GM21723 (cell line): ENCODE results near the gene SHTN1.

Source experiments
- ATAC-seq: cut with Tn5 transposase; IDR thresholded peaks from one replicate; pipeline ENCODE4 v1.9.1; 2021; ENCODE audit warnings: mild to moderate bottlenecking, moderate library complexity; ENCODE audit not compliant: unreplicated experiment

SHTN1 gene, protein sequence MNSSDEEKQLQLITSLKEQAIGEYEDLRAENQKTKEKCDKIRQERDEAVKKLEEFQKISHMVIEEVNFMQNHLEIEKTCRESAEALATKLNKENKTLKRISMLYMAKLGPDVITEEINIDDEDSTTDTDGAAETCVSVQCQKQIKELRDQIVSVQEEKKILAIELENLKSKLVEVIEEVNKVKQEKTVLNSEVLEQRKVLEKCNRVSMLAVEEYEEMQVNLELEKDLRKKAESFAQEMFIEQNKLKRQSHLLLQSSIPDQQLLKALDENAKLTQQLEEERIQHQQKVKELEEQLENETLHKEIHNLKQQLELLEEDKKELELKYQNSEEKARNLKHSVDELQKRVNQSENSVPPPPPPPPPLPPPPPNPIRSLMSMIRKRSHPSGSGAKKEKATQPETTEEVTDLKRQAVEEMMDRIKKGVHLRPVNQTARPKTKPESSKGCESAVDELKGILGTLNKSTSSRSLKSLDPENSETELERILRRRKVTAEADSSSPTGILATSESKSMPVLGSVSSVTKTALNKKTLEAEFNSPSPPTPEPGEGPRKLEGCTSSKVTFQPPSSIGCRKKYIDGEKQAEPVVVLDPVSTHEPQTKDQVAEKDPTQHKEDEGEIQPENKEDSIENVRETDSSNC

DNA sequence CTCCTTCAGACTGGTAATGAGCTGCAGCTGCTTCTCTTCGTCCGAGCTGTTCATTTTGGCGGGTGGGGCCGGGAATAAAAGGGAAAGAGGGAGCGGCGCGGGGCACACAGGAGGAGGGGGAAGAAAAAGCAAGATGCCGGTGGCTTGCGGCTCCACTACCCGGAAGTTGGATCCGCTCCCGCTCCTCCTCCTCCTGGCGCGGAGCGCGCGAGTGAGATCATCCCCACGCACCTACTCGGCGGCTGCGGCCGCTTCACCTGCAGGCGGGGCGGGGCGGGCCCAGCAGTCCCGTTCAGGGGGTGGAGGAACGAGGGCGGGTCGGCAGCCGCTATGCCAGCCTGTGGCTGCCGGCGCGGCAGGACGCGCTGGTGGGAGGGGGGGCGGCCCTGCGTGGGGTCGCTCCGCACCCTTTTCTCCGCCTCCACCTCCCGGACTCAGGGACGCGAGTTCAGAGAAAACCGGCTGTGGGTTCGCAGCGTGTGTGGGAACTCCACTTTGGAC, at the start of gene SHTN1:
Gene SHTN1 (minus strand): TSS at position 162 of the 501 bp plus-strand sequence. CDS start 108 bp downstream, at position 54.
- peak; percentile 63 for ATAC-seq

DNA sequence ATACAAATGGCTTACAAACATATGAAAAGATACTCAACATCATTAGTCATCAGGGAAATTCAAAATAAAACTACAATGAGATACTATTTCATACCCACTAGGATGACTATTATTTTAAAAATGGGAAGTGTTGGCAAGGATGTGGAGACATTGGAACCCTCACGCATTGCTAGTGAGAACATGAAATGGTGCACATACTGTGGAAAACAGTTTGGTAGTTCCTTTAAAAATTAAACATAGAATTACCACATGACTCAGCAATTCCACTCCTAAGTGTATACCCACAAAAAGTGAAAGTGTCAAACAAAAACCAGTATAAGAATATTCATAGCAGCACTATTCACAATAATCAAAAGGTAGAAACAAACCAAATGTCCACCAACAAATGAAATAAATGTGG, 48.5 kb upstream of the SHTN1 start:
- no peak for ATAC-seq

DNA sequence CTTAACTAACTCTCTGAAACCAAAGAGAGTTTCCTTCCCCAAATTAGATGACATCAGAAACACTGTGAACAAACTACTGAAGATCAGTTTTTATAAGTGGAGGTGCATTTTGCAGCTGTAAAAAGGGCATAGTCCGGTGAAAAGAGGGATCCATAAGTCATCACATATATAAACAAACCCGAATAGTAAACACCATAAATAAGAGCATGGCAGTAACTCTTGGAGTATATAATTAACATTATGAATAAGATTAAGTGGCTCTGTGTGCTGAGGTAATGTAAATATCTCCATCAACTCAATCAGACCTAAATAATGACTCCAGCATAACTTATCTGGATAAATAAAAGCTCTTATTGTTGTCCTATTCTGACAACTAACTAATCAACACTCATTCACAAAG, 43.0 kb upstream of the SHTN1 start:
- no peak for ATAC-seq

DNA sequence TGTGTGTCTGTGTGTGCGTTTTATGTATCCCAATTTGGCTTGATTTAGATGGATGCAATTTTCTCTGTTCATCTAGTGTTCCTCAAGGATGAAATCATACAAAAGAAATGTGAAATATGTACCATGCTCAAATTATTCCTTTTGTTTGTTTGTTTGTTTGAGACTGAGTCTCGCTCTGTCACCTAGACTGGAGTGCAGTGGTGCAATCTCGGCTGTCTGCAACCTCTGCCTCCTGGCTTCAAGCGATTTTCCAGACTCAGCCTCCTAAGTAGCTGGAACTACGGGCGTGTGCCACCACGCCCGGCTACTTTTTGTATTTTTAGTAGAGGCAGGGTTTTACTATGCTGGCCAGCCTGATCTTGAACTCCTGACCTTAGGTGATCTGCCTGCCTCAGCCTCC, 11.3 kb upstream of the SHTN1 start:
- ATAC-seq: no peak

DNA sequence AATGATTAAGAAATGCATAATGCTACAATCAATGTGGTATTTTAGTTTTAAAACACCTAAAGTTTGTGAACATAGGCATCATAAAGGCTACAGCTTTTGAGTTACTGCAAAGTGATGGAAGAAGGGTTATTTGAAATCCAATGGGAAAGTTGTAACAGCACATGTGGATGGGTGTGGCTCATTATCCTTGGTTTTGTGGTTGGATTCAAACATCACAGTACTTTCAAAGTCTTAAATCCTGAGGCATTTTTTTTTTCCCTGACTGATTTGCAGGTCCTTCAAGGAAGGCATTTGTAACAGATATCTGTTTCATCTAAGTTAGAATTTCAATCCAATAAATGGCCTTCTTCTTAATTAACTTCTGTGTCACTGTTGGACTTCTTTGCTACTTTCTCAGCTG, 9.8 kb upstream of the SHTN1 start:
- ATAC-seq: no peak

DNA sequence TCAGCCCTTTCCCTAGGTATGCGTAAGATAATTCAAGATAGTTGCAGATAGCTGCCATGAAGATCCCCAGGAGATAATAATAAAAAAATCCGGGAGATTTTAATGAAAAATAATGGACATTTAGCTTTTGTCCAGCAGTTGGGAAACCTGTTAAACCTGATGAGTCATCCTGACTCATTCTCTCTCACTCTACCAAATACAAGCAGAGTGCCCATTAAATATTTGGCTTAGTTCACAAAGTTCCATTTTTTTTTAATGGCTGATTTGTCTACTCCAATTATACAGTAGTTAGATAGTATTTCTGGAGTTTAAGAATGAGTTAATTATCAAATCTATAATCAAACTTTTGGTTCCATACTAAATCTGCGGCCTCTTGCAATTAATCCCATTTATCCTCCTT, 2.1 kb upstream of the SHTN1 start:
- no peak for ATAC-seq

DNA sequence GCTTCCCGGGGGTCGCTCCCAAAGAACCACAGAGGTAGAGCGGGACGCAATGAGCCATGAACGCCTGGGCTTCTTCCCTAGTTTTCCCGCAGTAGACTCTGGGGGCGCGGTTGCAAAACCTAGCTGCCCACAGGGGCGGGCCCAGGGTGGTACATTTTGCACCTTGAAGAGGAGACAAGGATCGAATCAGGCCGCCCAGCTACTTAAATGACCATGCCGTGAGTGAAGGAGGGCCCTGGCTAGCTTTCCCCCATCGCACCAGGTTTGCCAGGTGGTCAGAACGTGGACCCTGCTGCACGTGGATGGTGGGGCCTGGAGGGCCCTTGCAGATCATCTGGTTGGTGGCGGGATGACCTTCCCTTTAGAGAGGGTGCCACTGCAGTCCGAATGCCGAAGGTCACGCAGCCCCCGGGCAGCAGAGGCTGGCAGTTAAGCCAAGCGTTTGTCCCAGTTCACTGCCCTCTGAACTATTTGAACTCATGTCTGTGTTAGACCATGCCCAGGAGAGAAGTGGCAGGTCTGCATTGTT, 604 bp upstream of the SHTN1 start:
- no peak for ATAC-seq

DNA sequence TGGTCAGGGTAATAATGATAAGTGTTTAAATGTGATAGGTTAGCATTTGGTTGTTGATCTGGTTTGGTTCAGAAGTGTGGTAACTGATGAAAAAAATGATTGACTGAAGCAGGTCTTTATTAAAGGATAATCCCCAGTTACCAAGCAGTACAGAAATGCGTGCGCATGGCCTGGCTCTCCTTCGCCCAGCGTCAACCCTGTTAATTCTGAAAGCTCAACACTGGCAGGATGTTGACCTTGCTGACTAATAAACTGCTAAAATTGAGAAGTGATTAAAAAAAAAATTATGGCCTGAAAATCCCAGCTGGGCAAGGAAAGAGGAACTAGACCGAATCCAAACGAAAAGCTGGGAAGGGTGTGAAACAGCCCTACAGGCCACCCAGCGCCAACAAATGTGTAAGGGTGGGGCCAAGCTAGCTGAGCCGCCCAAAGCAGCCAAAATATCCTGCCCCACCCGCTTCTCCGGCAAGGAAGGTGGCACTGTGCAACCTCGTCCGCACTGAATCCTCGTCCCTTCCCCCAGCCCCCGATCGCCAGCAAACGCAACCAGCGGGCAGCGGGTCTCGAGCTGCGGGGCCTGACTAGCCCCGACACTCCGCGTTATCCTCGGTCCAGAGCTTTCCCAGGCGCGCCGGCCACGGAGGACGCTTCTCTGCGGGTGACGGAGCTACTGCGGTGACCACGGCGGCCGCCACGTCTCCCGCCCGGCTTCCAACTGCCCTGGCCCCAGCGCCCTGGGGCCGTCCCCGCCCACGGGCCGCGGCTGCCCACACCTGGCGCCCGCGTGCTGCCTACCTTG, 561 bp downstream of the SHTN1 start:
- peak; percentile 62 for ATAC-seq

DNA sequence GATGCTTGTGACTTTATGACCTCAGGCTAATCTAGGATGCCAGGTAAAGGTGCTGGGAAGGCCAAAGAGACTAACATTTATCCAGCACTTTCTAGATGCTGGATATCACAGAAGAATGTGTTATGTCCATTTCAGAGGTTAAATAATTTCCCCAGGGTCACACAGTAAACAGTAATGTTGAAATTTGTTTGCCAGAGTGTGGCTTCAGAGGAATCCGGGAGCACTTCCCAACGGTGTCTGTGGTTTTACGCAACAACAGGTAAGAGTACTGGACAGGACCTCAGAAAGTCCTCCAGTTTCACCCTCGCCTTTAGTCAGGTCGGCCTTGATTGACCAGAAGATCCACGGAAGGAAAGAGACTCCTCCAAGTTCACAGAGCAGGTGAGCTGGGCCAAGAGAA, 1.7 kb downstream of the SHTN1 start:
- ATAC-seq: no peak

DNA sequence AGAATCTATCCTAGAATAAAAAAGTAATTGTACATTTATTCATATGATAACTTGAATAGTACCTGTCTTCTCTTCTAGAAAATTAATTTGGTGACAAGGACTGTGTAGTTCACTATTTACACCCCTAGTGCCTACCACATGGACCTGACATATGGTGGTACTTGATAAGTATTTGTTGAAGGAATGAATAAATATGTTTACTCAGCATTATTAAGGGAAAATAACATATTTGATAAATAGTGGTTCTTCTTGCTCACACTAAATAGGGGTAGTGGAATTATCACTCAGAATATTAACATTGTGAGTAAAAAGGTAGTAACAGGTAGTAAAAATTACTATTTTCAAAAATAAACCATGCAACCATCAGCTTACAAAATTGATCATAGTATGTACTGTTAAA, 2.8 kb downstream of the SHTN1 start:
- ATAC-seq: no peak

DNA sequence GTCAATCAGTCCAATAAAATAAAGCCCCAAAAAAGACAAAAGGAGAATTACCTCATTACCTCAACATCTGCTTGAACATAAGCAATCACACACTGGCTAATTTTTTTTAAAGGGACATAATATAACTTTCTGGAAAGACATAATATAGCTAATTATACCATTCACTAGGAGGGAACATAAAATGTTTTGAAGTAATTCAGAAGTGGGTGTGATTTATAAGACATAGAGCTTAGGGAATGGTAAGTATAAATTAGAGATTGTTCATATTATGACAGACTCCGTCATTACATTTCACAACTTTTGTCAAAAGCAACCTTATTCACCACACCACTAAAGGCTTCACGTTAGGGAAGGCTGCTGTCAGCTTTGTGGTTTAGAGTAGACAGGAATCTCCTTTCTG, 3.8 kb downstream of the SHTN1 start:
- ATAC-seq: no peak

DNA sequence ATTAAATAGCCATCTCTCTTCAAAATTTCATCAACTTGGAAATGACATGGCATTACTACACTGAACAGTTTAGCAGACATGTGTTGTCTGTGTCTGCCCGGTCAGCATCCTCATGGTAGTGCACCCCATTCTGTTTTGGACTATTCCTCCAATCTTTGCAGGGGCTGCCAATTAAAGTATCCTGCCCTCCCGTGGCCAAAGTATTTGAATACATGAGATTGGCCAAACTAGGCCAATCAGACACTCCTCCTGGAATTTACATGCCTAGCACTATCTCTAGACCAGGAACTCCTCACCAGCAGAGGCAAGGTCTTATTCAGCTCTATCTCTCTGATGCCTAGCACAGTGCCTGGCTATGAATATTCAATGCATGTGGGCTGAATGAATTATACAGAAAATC, 4.4 kb downstream of the SHTN1 start:
- ATAC-seq: no peak

DNA sequence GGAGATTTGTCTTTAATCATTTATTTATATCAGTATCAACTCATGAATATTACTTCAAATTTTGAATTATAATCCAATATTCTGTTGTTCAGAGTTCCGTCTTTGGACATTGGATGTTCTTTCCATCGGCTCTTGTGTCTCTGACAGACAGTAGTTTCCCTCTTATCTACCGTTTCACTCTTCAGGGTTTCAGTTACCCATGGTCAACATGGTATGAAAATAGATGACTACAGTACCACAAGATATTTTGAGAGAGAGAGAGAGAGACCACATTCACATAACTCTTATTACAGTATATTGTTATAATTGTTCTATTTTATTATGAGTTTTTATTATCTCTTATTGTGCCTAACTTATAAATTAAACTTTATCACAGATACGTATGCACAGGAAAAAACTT, 6.8 kb downstream of the SHTN1 start:
- no peak for ATAC-seq

DNA sequence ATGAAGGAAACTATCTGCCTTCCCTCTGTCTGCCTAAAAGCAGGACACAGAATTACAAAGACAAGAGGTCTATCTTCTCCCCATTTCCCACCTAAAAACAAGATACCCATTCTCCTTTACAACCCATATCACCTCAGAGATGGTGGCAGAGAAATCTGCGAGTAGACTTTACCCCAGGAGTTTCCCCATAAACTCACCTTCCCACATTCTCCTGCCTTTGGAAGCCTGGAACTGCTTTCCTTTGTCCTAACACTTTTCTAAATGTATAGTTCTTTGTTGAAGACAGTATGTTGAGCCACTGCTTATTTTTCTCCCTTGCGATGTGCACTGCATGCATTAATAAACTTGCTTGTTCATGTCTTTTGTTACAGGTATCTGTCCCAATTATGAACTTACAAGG, 8.0 kb downstream of the SHTN1 start:
- no peak for ATAC-seq

DNA sequence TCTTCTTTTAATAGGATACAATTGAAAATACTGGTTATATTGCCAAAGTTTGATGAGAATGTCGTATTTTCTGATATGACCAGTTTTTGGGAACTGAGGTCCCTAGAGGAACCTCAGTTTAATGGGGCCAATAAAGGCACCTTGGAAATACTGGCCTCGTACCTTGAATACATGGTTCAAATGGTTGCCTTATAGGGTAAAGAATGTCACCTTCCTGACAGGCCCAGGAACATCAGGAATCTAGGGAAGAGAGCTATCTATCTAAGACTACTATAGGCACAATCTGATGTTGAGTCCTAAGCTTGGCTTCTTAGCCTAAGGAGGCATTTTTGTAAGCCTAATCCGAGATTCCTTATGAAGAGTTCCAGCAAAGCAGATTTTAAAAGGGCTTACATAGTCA, 9.3 kb downstream of the SHTN1 start:
- no peak for ATAC-seq

DNA sequence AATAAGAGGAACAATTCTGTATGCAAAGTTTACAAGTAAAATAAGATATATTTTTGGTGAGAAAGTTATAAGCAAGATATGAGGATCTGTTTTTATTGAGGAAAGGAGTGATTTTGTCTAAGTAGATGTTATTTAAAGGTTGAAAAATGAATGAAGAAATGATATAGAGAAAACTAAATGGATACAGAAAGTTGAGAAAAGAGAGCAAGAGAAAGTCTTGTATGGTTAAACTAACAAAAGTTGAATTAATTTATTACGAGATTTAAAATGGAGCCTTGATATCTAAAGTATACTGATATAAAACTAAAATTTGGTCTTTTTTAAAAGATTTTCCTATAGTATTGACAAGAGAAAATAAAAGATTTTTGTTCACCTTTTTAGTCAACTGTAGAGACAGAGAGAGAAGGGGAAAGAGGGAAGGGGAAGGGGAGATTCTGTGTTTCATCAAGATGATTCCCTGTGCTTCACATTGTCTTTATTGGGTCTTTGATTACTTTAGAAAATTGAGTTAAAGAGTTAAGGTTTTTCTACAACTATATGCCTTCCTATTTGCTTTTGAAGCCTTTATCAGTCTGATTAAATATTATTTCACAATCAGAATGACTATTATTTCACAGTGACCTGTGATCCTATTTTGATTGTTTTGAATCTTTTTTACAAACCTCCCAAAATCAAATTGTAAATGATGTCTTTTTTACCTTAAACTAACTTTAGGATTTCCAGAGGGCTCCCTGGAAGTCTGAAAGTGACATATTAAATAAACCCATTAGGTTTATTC, 10.7 kb downstream of the SHTN1 start:
- ATAC-seq: no peak

DNA sequence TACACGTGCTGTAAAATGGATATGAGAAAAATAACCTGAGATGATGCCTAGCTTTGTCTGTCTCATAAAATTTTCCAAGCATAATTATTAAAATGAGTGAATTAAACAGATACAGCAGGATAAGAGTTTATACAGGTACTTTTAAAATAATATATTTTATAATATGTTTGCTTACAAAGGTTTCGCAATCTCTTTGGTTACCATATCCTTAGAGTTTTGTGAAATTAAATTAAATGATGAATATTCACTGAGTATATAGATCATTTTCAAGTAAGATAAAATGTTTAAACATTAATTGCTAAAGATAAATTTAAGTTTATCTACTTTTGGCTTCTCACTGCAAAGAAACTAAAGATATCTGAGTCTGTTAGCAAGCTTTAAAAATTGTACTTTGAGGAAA, 11.4 kb downstream of the SHTN1 start:
- no peak for ATAC-seq

DNA sequence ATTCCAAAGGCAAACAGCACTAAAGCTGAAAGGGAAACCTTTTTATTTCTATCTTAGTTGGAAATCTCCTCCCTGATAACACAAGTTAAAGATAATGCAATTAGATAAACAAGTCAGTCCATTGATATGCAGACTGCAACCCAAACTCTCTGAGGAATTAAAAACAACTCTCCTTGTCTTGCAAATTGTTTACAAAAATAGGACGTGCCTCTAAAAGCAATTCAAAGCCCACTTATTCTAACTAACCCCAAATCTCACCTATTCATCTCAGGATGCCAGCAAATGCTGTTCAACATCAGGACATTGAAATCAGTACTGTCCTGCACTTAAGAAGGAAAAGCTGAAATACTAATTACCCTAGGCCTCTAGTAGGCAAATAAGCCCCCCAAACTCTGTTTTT, 12.8 kb downstream of the SHTN1 start:
- no peak for ATAC-seq

DNA sequence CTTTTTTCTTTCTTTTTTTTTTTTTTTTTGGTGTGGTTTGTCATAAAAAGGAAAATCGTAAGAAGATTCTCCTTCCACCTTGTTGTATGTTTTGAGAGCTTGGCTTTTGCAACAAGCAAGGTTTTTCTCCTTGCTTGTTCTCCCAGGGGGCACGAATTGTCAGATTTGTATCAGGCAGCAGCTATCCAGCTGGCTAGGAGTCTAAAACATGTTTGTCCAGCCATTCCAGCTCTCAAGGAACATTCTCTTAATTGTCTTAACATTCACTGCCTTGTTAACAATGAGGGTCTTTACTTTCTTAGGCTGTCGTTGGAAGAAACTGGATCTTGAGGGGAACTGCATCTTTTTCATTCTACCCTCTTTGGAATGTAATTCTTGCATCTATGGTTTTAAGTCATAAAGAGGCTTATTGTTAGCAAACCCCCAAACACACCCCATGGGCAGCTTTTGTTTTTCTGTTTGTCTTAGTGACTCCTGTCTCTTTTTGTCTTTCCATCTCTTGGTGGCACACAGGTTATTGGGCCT, 14.6 kb downstream of the SHTN1 start:
- ATAC-seq: no peak

DNA sequence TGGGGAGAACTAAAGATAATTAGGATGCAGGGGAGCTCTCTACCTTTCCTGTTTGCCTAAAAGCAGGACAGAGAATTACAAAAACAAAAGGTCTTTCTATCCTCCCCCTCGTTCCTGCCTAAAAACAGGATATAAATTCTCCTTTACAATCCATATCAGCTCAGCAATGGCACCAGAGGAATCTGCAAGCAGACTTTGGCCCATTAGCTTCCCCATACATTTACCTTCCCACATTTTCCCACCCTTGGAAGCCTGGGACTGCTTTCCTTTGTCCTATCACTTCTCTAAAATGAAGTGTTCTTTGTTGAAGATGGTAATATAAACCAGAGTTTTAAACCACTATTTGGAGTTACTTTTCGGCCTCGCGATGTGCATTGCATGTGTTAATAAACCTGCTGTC, 15.5 kb downstream of the SHTN1 start:
- ATAC-seq: no peak
